Hepatocyte (in vitro differentiated cells): ENCODE results near the gene PHLDA1. TPM values are rescaled to one million over a fixed set of nuclear protein-coding genes. Genes with fewer than 3 reads are reported as not detected.

Experiments
- DNase-seq: peaks from one replicate; pipeline ENCODE4 v3.0.0-alpha.2; 2016; ENCODE audit warnings: low spot score
- H2AFZ ChIP-seq: fragments of 200-600 bp; sonication (generic); 2 replicates; pipeline ENCODE4 v1.6.0; 2016; ENCODE audit warnings: antibody characterized with exemption, mild to moderate bottlenecking
- H3K27ac ChIP-seq: fragments of 200-600 bp; sonication (generic); 2 replicates; pipeline ENCODE4 v1.5.1; 2016; ENCODE audit warnings: mild to moderate bottlenecking
- H3K27me3 ChIP-seq: fragments of 200-600 bp; sonication (generic); 2 replicates; pipeline ENCODE4 v1.6.1; 2016
- H3K36me3 ChIP-seq: fragments of 200-600 bp; sonication (generic); replicated peaks from 2 replicates; pipeline ENCODE4 v1.5.1; 2016; ENCODE audit warnings: low read depth; ENCODE audit not compliant: insufficient read depth
- H3K4me1 ChIP-seq: fragments of 200-600 bp; sonication (generic); 2 replicates; pipeline ENCODE4 v1.5.1; 2016; ENCODE audit warnings: mild to moderate bottlenecking, moderate library complexity; ENCODE audit not compliant: insufficient read depth
- H3K4me2 ChIP-seq: fragments of 200-600 bp; sonication (generic); 2 replicates; pipeline ENCODE4 v1.6.0; 2016
- H3K4me3 ChIP-seq: fragments of 200-600 bp; sonication (generic); 2 replicates; pipeline ENCODE4 v1.5.1; 2016; ENCODE audit warnings: mild to moderate bottlenecking
- H3K79me2 ChIP-seq: fragments of 200-600 bp; sonication (generic); 2 replicates; pipeline ENCODE4 v1.6.0; 2017; ENCODE audit warnings: mild to moderate bottlenecking
- H3K9me2 ChIP-seq: fragments of 200-600 bp; sonication (generic); replicated peaks from 2 replicates; pipeline ENCODE4 v1.6.0; 2017; ENCODE audit warnings: mild to moderate bottlenecking; ENCODE audit not compliant: insufficient read depth
- H3K9me3 ChIP-seq: fragments of 200-600 bp; sonication (generic); 2 replicates; pipeline ENCODE4 v1.5.1; 2016; ENCODE audit warnings: low read depth, mild to moderate bottlenecking
- H4K20me1 ChIP-seq: fragments of 200-600 bp; sonication (generic); 2 replicates; pipeline ENCODE4 v1.6.0; 2016; ENCODE audit warnings: mild to moderate bottlenecking; ENCODE audit not compliant: insufficient read depth, poor library complexity, severe bottlenecking
- EZH2 ChIP-seq: fragments of 200-600 bp; sonication (generic); IDR thresholded peaks from 2 replicates; pipeline ENCODE4 v1.6.1; 2016; ENCODE audit warnings: antibody characterized with exemption, mild to moderate bottlenecking, borderline replicate concordance
- EZH2phosphoT487 ChIP-seq: fragments of 200-600 bp; sonication (generic); IDR thresholded peaks from one replicate; pipeline ENCODE4 v1.6.1; 2018; ENCODE audit warnings: antibody characterized with exemption, mild to moderate bottlenecking, low read depth, moderate library complexity; ENCODE audit not compliant: unreplicated experiment, severe bottlenecking
- WGBS: methylation state at CpG from one replicate; pipeline ENCODE4 v1.1.6; 2016; ENCODE audit warnings: low lambda C conversion rate; ENCODE audit errors: missing lambda C conversion rate; 5-methylcytosine and 5-hydroxymethylcytosine counted together
- polyA plus RNA-seq: library from polyadenylated mRNA; unstranded; fragments of >200 nt; fragmentation: Nextera tagmentation; extraction: Ambion mirVana; gene quantifications from 2 replicates; pipeline ENCODE4 v1.2.1, GENCODE V29; 2016
- total RNA-seq: library from RNA; depleted of rRNA; stranded (reverse); fragments of >200 nt; gene quantifications from 2 replicates; pipeline ENCODE4 v1.2.3, GENCODE V29; 2014
- TF ChIP-seq, protein P1 (sequence below): fragments of 200-600 bp; sonication (generic); IDR thresholded peaks from 2 replicates; pipeline ENCODE4 v1.5.1; 2016; ENCODE audit warnings: antibody characterized with exemption, mild to moderate bottlenecking; ENCODE audit not compliant: poor library complexity

PHLDA1 gene
- total and polyA plus RNA-seq, 2 experiments from 2014 or later: 29.9 to 50.8 TPM

DNA sequence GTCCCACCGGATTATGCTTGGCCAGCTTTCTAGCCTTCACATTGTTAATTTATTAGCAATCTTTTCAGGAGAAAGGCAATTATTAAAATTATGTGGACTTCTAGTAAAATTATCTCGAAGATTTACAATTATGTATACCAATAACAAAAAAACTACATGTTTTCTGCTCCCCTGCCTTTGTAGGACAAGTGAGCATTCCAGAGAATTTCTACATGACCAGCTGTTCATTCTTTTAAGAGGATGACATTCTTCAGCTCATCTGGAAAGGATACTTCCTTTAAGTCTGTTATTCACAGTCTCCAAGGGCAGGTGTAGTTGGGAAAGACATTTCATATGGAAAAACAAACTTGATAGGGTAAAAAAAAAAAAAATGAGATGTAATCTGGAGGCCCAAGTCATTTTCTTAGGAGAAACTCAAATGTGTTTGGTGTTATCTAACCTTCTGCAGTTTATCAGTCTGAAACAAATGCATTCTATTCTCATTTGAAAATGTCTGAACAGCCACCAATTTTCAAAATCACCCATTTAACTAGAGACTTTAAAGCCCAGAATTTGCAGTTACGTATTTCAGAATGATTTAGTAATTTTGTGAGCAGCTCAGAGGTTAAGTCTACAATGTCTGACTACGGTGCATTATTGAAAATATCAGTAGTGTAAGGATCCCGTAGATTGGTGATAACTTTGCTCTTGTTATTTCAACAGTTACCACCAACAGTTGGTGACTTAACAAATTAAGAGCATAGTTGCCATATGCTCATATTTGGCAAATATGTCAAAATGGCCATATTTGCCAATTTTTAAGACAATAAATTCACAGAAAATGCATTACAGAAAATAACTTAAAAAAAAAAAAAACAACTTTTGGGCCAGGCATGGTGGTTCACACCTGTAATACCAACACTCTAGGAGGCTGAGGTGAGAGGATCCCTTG, 1.8 kb upstream of the PHLDA1 start:
- Histone ChIP-seq H3K9me2 (no peaks in the 10 kb centered on the region), H3K4me2 (peak overlapping the region; percentile 91), H3K9me3 (no peaks in the 10 kb centered on the region), H2AFZ (no peak overlapping the region), H3K27me3 (no peaks in the 10 kb centered on the region), H4K20me1 (peaks cover 5% of the 10 kb centered on the region), H3K79me2 (peaks cover 36% of the 10 kb centered on the region), H3K4me3 (no peak overlapping the region), H3K36me3 (no peaks in the 10 kb centered on the region), H3K27ac (peak overlapping the region; percentile 98), H3K4me1 (peaks cover 8% of the 10 kb centered on the region)
- TF ChIP-seq EZH2: no peak
- TF ChIP-seq, protein P1, sequence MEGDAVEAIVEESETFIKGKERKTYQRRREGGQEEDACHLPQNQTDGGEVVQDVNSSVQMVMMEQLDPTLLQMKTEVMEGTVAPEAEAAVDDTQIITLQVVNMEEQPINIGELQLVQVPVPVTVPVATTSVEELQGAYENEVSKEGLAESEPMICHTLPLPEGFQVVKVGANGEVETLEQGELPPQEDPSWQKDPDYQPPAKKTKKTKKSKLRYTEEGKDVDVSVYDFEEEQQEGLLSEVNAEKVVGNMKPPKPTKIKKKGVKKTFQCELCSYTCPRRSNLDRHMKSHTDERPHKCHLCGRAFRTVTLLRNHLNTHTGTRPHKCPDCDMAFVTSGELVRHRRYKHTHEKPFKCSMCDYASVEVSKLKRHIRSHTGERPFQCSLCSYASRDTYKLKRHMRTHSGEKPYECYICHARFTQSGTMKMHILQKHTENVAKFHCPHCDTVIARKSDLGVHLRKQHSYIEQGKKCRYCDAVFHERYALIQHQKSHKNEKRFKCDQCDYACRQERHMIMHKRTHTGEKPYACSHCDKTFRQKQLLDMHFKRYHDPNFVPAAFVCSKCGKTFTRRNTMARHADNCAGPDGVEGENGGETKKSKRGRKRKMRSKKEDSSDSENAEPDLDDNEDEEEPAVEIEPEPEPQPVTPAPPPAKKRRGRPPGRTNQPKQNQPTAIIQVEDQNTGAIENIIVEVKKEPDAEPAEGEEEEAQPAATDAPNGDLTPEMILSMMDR: no peak
- no peak for TF ChIP-seq EZH2phosphoT487
- peak; percentile 3 for DNase-seq
- 64% methylated on average over 5 of the region's 5 CpGs for WGBS

DNA sequence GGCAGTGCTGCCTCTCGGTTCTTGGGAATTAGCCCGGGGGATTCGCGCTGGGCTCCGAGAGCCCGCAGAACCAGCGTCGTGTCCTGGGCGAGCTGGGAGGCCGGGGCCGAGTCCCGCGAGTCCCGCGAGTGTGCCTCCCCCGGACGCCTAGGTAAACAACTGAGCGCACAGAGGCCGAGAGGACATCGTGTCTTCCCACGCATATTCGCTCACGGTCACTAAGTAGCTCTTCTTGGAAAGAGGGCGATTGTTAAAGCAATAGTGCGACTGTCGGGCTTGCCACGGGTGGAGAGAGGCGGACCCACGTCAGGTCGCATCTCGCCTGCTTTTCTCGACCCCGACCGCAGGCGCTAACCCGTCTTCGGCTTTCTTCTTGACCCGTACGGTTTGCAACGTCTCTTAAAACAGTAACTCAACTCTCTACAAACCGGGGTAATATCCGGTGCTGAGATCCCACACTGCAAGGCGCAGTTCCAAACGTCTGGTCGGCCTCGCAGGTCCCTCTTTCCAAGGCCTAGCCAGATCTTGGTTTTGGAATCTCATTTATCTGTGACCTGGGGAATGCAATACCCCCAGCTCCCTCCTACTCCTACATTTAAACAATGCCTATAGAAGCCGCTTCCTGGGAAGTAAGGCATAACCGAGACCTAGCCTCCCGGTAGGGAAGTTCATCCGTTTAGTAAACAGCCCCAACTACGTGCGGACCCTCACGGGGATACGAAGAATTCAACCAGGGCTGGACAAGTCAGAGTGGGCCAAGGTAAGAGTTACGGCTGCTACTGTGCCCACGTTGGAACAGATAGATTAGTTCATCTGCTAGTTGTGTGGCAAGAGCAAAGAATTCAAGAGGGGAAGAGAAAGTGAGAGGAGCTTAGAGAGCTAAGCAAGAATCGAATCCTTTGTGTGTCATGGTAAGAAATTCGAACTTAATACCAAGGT, 736 bp upstream of the PHLDA1 start:
- TF ChIP-seq EZH2: no peak
- no peak for TF ChIP-seq EZH2phosphoT487
- TF ChIP-seq, protein P1: no peak

DNA sequence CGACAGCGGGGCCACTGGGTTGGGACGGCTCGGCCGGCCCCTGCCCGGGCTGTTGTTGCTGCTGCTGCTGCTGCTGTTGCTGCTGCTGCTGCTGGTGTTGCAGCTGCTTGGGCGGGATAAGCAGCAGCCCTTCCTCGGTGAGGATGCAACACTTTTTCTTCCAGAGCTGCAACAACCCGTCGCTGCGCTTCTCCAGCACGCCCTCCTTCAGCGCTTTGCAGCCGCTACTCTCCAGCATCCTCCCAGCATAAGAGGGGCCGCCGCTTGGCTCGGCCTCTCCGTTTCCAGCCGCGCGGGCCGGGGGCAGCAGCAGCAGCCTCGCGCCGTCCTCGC, 529 bp downstream of the PHLDA1 start:
- Histone ChIP-seq H3K4me3 (peak overlapping the region; percentile 74), H3K79me2 (peaks cover 48% of the 10 kb centered on the region), H3K4me1 (peaks cover 9% of the 10 kb centered on the region), H3K9me3 (no peaks in the 10 kb centered on the region), H3K27ac (peak overlapping the region; percentile 91), H3K4me2 (peak overlapping the region; percentile 91), H3K9me2 (no peaks in the 10 kb centered on the region), H3K27me3 (no peaks in the 10 kb centered on the region), H4K20me1 (peaks cover 5% of the 10 kb centered on the region), H2AFZ (no peak overlapping the region), H3K36me3 (no peaks in the 10 kb centered on the region)
- WGBS: under 1% methylated on average over 26 of the region's 26 CpGs
- no peak for TF ChIP-seq EZH2phosphoT487
- TF ChIP-seq, protein P1: no peak
- no peak for TF ChIP-seq EZH2
- DNase-seq: no peak

More for the DNA sequence above, 736 bp upstream of the PHLDA1 start:
- H3K4me2 ChIP-seq: peak overlapping the region; percentile 91
- WGBS: 2% methylated on average over 51 of the region's 58 CpGs
- no peaks in the 10 kb centered on the region for H3K9me3 ChIP-seq
- peak overlapping the region; percentile 62 for H3K4me3 ChIP-seq
- H3K27me3 ChIP-seq: no peaks in the 10 kb centered on the region
- H3K36me3 ChIP-seq: no peaks in the 10 kb centered on the region
- H3K79me2 ChIP-seq: peaks cover 42% of the 10 kb centered on the region
- peak; percentile 72 for DNase-seq
- H2AFZ ChIP-seq: peak overlapping the region; percentile 63
- H4K20me1 ChIP-seq: peaks cover 5% of the 10 kb centered on the region
- H3K4me1 ChIP-seq: peaks cover 9% of the 10 kb centered on the region
- H3K27ac ChIP-seq: peak overlapping the region; percentile 98
- H3K9me2 ChIP-seq: no peaks in the 10 kb centered on the region
